ENCODE data around the gene NR2E3. TPM values are rescaled to one million over a fixed set of nuclear protein-coding genes. Genes with fewer than 3 reads are reported as not detected.

The NR2E3 gene
- total and polyA plus RNA-seq, 2 of the 13 experiments (the other 11 are each of a cell fraction or from before 2014, with no cell fraction given): not detected

- TF ChIP-seq ZNF446 (CRISPR knock-in tag; IDR thresholded peaks at IDR 0.05) (no peak), NRL (CRISPR knock-in tag; IDR thresholded peaks at IDR 0.05; ENCODE audit: borderline replicate concordance) (no peak), POLR2AphosphoS5 (IDR thresholded peaks at IDR 0.05; ENCODE audit: low read depth, low read length) (no peak), TOE1 (CRISPR knock-in tag; IDR thresholded peaks at IDR 0.05) (no peak), GABPA (IDR thresholded peaks at IDR 0.05; ENCODE audit: low read depth, low read length) (no peak), GABPA (CRISPR knock-in tag; IDR thresholded peaks at IDR 0.05; ENCODE audit: low read depth) (peak; percentile 45), ZNF605 (CRISPR knock-in tag; IDR thresholded peaks at IDR 0.05) (no peak), ETV5 (CRISPR knock-in tag; IDR thresholded peaks at IDR 0.05; ENCODE audit: borderline replicate concordance) (peak; percentile 43; the same call in 1 of the 2 replicates), JUNB (CRISPR knock-in tag; IDR thresholded peaks at IDR 0.05; ENCODE audit: borderline replicate concordance) (peak; percentile 48; the same call in 1 of the 2 replicates), ELF3 (CRISPR knock-in tag; IDR thresholded peaks at IDR 0.05) (0 out of 2 replicates have a peak, but pooled peaks have one; percentile 30), IRF1 (CRISPR knock-in tag; IDR thresholded peaks at IDR 0.05; ENCODE audit: low read depth) (no peak), RXRB (CRISPR knock-in tag; IDR thresholded peaks at IDR 0.05; ENCODE audit: borderline replicate concordance) (peak; percentile 14; the same call in 1 of the 2 replicates), ATF3 (CRISPR knock-in tag; IDR thresholded peaks at IDR 0.05) (peak; percentile 69; the same call in 1 of the 2 replicates), PLSCR1 (CRISPR knock-in tag; IDR thresholded peaks at IDR 0.05; ENCODE audit: borderline replicate concordance) (no peak), ZNF546 (CRISPR knock-in tag; conservative IDR thresholded peaks at IDR 0.05) (no peak), ZNF10 (CRISPR knock-in tag; IDR thresholded peaks at IDR 0.05; ENCODE audit: borderline replicate concordance, low read depth) (no peak), CREB1 (IDR thresholded peaks at IDR 0.05) (no peak), CREB1 (CRISPR knock-in tag; IDR thresholded peaks at IDR 0.05) (no peak), RBM22 (optimal IDR thresholded peaks at IDR 0.05; ENCODE audit: low read length) (no peak), ZUFSP (CRISPR knock-in tag; IDR thresholded peaks at IDR 0.05; ENCODE audit: borderline replicate concordance) (no peak), SRSF9 (IDR thresholded peaks at IDR 0.05; ENCODE audit: borderline replicate concordance, insufficient read depth, low read depth, low read length, poor library complexity, severe bottlenecking) (no peak), ZNF337 (CRISPR knock-in tag; IDR thresholded peaks at IDR 0.05; ENCODE audit: borderline replicate concordance, low read depth) (no peak), ARID5B (CRISPR knock-in tag; IDR thresholded peaks at IDR 0.05) (peak; percentile 42; the same call in 1 of the 2 replicates), ZBTB21 (CRISPR knock-in tag; IDR thresholded peaks at IDR 0.05) (no peak)
Observed at GRCh38 chr15:71761649-71762048, 48.7 kb upstream of the NR2E3 start (continued).

Data from HepG2 (cell line).